WTC11 (cell line): ENCODE results near the gene CALHM5.

Experiments used
- ATF2 ChIP-seq: sonication (generic); formaldehyde crosslinking; IDR thresholded peaks from 2 replicates; pipeline ENCODE4 v1.8.1; 2022; ENCODE audit warnings: low read depth, missing genetic modification reagents, borderline replicate concordance
- CTCF ChIP-seq: fragments of 200-600 bp; IDR thresholded peaks from 2 replicates; pipeline ENCODE4 v1.8.0; 2022; ENCODE audit warnings: antibody characterized with exemption
- ETV6 ChIP-seq: sonication (generic); formaldehyde crosslinking; IDR thresholded peaks from 2 replicates; pipeline ENCODE4 v1.8.1; 2022; ENCODE audit warnings: mild to moderate bottlenecking, missing genetic modification reagents
- HMGA2 ChIP-seq: fragments of 250-450 bp; sonication (Bioruptor Pico); IDR thresholded peaks from 2 replicates; pipeline ENCODE4 v1.4.0; 2021; ENCODE audit warnings: mild to moderate bottlenecking, moderate library complexity
- NFYB ChIP-seq: sonication (generic); formaldehyde crosslinking; conservative IDR thresholded peaks from 2 replicates; pipeline ENCODE4 v1.8.0; 2022; ENCODE audit warnings: low read depth, missing genetic modification reagents
- SMAD4 ChIP-seq: sonication (generic); formaldehyde crosslinking; IDR thresholded peaks from 2 replicates; pipeline ENCODE4 v1.8.0; 2022; ENCODE audit warnings: mild to moderate bottlenecking, missing genetic modification reagents
- TEAD4 ChIP-seq: sonication (generic); formaldehyde crosslinking; IDR thresholded peaks from 2 replicates; pipeline ENCODE4 v1.8.0; 2022; ENCODE audit warnings: mild to moderate bottlenecking, missing genetic modification reagents
- ZNF263 ChIP-seq: sonication (generic); formaldehyde crosslinking; IDR thresholded peaks from 2 replicates; pipeline ENCODE4 v1.8.1; 2022; ENCODE audit warnings: low read depth, mild to moderate bottlenecking, moderate library complexity, missing genetic modification reagents
- ZNF281 ChIP-seq: sonication (generic); formaldehyde crosslinking; IDR thresholded peaks from 2 replicates; pipeline ENCODE4 v1.8.0; 2023; ENCODE audit warnings: mild to moderate bottlenecking, missing genetic modification reagents
- ZNF416 ChIP-seq: fragments of 250-450 bp; sonication (Bioruptor Pico); IDR thresholded peaks from 2 replicates; pipeline ENCODE4 v1.9.0; 2021; ENCODE audit warnings: mild to moderate bottlenecking, inconsistent platforms

GRCh38 chr6:116513224-116513875, 1.9 kb downstream of the CALHM5 start:
- TF ChIP-seq ZNF416 (CRISPR knock-in tag), result no peak
- no peak for TF ChIP-seq TEAD4 (CRISPR knock-in tag)
- TF ChIP-seq CTCF, result no peak
- no peak for TF ChIP-seq ATF2 (CRISPR knock-in tag)
- TF ChIP-seq HMGA2 (CRISPR knock-in tag), result no peak
- TF ChIP-seq ZNF281 (CRISPR knock-in tag), result no peak
- no peak for TF ChIP-seq ZNF263 (CRISPR knock-in tag)
- TF ChIP-seq NFYB (CRISPR knock-in tag), result no peak
- no peak for TF ChIP-seq ETV6
- TF ChIP-seq SMAD4 (CRISPR knock-in tag), result no peak
